Sigmoid colon (tissue), 3 donors: ENCODE results near the gene SLC26A8.

ENCODE experiments used
- POLR2A ChIP-seq, 2 donors: fragments of 450-650 bp; IDR thresholded peaks; one replicate each; pipeline ENCODE4 v1.6.1; 2016; ENCODE audit warnings: antibody characterized with exemption in 2 of 2, mild to moderate bottlenecking in 2 of 2, moderate library complexity in 2 of 2
- TF ChIP-seq, protein P1 (sequence below), 4 experiments: fragments of 450-650 bp in 3 of 4; fragments of 200-600 bp in 1 of 4; IDR thresholded peaks; one replicate each; pipeline ENCODE4 v1.5.1; 2016 to 2019; ENCODE audit warnings: antibody characterized with exemption in 4 of 4, mild to moderate bottlenecking in 3 of 4, moderate library complexity in 2 of 4

DNA sequence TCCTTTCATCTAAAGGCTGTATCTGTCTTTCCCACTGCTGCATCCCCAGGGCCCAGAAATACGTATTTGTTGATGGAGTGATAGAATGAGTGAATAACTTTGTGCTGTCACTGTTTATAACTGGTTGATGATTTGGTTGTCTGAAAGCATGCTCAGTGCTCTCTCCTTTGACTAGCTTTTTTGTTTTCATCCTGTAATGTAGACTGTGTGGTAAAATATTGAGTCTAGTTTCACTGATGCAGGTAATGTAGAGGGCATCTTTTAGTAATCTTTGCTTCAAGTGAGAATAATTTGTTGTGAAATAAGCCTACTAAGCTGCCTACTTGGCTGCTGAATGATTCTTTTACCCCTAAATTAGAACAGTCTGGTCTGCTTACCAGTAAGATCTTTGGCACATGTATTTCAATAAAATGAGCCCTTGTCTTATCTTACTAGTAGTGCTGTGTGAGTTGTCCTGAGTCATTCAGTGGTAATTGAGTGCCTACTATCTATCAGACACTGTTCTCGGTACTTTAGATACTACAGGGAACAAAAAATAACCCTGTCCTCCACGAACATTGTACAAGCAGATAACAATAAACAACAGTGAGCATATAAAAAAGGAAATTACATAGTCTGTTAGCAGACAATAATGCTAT is 43.1 kb upstream of the SLC26A8 start:
- TF ChIP-seq, protein P1, sequence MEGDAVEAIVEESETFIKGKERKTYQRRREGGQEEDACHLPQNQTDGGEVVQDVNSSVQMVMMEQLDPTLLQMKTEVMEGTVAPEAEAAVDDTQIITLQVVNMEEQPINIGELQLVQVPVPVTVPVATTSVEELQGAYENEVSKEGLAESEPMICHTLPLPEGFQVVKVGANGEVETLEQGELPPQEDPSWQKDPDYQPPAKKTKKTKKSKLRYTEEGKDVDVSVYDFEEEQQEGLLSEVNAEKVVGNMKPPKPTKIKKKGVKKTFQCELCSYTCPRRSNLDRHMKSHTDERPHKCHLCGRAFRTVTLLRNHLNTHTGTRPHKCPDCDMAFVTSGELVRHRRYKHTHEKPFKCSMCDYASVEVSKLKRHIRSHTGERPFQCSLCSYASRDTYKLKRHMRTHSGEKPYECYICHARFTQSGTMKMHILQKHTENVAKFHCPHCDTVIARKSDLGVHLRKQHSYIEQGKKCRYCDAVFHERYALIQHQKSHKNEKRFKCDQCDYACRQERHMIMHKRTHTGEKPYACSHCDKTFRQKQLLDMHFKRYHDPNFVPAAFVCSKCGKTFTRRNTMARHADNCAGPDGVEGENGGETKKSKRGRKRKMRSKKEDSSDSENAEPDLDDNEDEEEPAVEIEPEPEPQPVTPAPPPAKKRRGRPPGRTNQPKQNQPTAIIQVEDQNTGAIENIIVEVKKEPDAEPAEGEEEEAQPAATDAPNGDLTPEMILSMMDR (IDR thresholded peaks at IDR 0.05) = no peak
- TF ChIP-seq POLR2A (IDR thresholded peaks at IDR 0.05) = no peak
